CD4-positive, CD25-positive, alpha-beta regulatory T cell (primary cell): Measurements from ENCODE around the gene MYT1. TPM values are rescaled to one million over a fixed set of nuclear protein-coding genes. Genes with fewer than 3 reads are reported as not detected.

Source experiments
- ATAC-seq, 2 donors: fragments of 150-1000 bp; cut with Tn5 transposase; one replicate each; pipeline ENCODE4 v1.10.0; 2021; ENCODE audit warnings: low read depth in 2 of 2, moderate number of reproducible peaks in 2 of 2, moderate library complexity in 1 of 2
- DNase-seq, 3 donors: peaks; one replicate each; pipeline versions ENCODE4 v3.0.0 to v3.0.0-alpha.2; 2012 to 2022; ENCODE audit warnings: mixed read lengths in 1 of 3
- H3K27ac ChIP-seq: one replicate; pipeline ENCODE4 v1.7.0; 2013; ENCODE audit warnings: mild to moderate bottlenecking, low read length; ENCODE audit not compliant: insufficient read depth, poor library complexity, severe bottlenecking
- H3K27me3 ChIP-seq: one replicate; pipeline ENCODE4 v1.7.0; 2013; ENCODE audit warnings: low read length; ENCODE audit not compliant: control insufficient read depth, insufficient read depth
- H3K36me3 ChIP-seq: one replicate; pipeline ENCODE4 v1.7.0; 2013; ENCODE audit warnings: mild to moderate bottlenecking, low read length, moderate library complexity; ENCODE audit not compliant: control insufficient read depth, insufficient read depth
- H3K4me1 ChIP-seq: 2 replicates; pipeline ENCODE4 v1.7.0; 2013; ENCODE audit warnings: mild to moderate bottlenecking, low read length; ENCODE audit not compliant: insufficient read depth, control insufficient read depth, poor library complexity, severe bottlenecking
- H3K4me3 ChIP-seq: one replicate; pipeline ENCODE4 v1.7.0; 2013; ENCODE audit warnings: low read depth, mild to moderate bottlenecking, low read length, moderate library complexity
- H3K9me3 ChIP-seq, 2 experiments: 1 replicate in 1 of 2; 2 replicates in 1 of 2; pipeline ENCODE4 v1.7.0; 2013; ENCODE audit warnings: low read length in 2 of 2, mild to moderate bottlenecking in 1 of 2, moderate library complexity in 1 of 2; ENCODE audit not compliant: control insufficient read depth in 2 of 2
- H3K27ac Mint-ChIP-seq, 3 donors: one replicate each; pipeline ENCODE4 v1.8.0; 2020 to 2022; ENCODE audit warnings: mild to moderate bottlenecking in 3 of 3, mixed read lengths in 3 of 3, moderate library complexity in 2 of 3
- H3K27me3 Mint-ChIP-seq: one replicate; pipeline ENCODE4 v1.8.0; 2022; ENCODE audit warnings: mild to moderate bottlenecking, mixed read lengths
- H3K36me3 Mint-ChIP-seq: one replicate; pipeline ENCODE4 v1.8.0; 2020; ENCODE audit warnings: mixed read lengths
- H3K4me1 Mint-ChIP-seq, 4 donors: one replicate each; pipeline ENCODE4 v1.8.0; 2020 to 2022; ENCODE audit warnings: mixed read lengths in 4 of 4, mild to moderate bottlenecking in 1 of 4
- H3K4me3 Mint-ChIP-seq, 4 donors: one replicate each; pipeline ENCODE4 v1.8.0; 2020 to 2022; ENCODE audit warnings: mild to moderate bottlenecking in 4 of 4, mixed read lengths in 4 of 4, moderate library complexity in 3 of 4
- H3K9me3 Mint-ChIP-seq, 7 donors: one replicate each; pipeline ENCODE4 v1.8.0; 2020 to 2022; ENCODE audit warnings: mixed read lengths in 7 of 7, mild to moderate bottlenecking in 3 of 7, moderate library complexity in 2 of 7
- polyA plus RNA-seq, 4 donors: library from polyadenylated mRNA; unstranded; fragments of 300-500 nt; fragmentation: Illumina TruSeq; gene quantifications; one replicate each; pipeline ENCODE4 v1.2.3, GENCODE V29; 2021
- total RNA-seq: library from RNA; stranded (reverse); gene quantifications from one replicate; pipeline ENCODE4 v1.2.3, GENCODE V29; 2022

Gene MYT1
- total and polyA plus RNA-seq, 5 donors from 2014 or later: 0.14 TPM; not detected in 4

GRCh38 chr20:64196847-64197306 lies 32.6 kb downstream of the MYT1 start:
- Mint-ChIP-seq H3K36me3 (no peaks in the 10 kb centered on the region), H3K27me3 (peaks cover 16% of the 10 kb centered on the region), H3K27ac (no peak overlapping the region), H3K9me3 (no peaks in the 10 kb centered on the region), H3K4me3 (no peak overlapping the region), H3K4me1 (no peaks in the 10 kb centered on the region)
- Histone ChIP-seq H3K27ac (no peak overlapping the region), H3K4me1 (no peaks in the 10 kb centered on the region), H3K9me3 (no peaks in the 10 kb centered on the region), H3K4me3 (no peak overlapping the region), H3K36me3 (no peaks in the 10 kb centered on the region), H3K27me3 (peaks cover 2% of the 10 kb centered on the region)
- no peak for ATAC-seq
- DNase-seq: no peak

DNA sequence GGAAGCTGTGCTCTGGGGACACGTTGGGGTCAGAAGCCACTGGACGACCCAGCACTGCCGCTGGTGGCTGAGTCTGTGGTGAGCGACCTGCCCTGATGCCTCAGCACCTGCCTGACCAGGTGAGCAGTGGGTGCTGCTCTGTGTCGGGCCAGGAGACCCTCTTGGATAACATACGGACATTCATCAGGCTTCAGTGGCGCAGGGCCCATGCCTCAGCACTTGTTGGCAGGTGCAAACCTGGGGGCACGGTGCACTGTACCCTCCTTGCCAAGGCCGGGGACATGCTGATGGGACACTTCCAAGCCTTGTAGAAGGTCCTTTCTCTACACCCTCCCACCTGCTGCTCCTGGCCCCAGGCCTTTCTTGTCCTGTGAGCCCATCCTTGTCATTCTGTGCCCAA lies 34.1 kb downstream of the MYT1 start:
- Histone ChIP-seq H3K9me3 (no peaks in the 10 kb centered on the region), H3K27ac (no peak overlapping the region), H3K4me1 (no peaks in the 10 kb centered on the region), H3K36me3 (no peaks in the 10 kb centered on the region), H3K4me3 (no peak overlapping the region), H3K27me3 (no peaks in the 10 kb centered on the region)
- H3K4me3 Mint-ChIP-seq: no peak overlapping the region
- no peak for DNase-seq
- H3K36me3 Mint-ChIP-seq: no peaks in the 10 kb centered on the region
- no peak overlapping the region for H3K27ac Mint-ChIP-seq
- no peaks in the 10 kb centered on the region for H3K4me1 Mint-ChIP-seq
- ATAC-seq: no peak
- H3K9me3 Mint-ChIP-seq: no peaks in the 10 kb centered on the region
- H3K27me3 Mint-ChIP-seq: peaks cover 12% of the 10 kb centered on the region

GRCh38 chr20:64199395-64199794 lies 35.1 kb downstream of the MYT1 start:
- Histone ChIP-seq H3K27ac (no peak overlapping the region), H3K9me3 (no peaks in the 10 kb centered on the region), H3K4me1 (no peaks in the 10 kb centered on the region), H3K36me3 (no peaks in the 10 kb centered on the region), H3K27me3 (no peaks in the 10 kb centered on the region), H3K4me3 (no peak overlapping the region)
- Mint-ChIP-seq H3K36me3 (no peaks in the 10 kb centered on the region), H3K4me1 (no peaks in the 10 kb centered on the region), H3K9me3 (no peaks in the 10 kb centered on the region), H3K27me3 (peaks cover 8% of the 10 kb centered on the region), H3K27ac (no peak overlapping the region), H3K4me3 (no peak overlapping the region)
- DNase-seq (no peak), ATAC-seq (no peak)

DNA sequence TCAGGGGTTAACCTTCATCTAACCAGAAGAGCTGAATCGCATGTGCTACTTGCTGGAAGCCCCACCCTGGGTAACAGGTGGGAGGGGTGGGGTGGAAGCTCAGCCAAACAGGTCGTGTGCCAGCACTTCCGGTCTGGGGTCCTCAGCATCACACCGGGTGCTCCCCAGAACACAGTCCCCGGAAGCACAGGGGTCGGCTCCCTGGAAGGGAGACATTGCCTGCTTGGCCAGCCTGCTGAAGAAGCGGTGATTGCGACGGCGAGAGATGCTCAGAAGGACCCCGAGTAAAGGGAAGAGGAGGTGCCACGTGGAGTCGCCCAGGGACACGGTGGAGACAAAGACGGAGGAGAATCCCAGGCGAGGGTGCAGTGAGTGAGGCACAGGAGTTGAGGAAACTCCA lies 36.5 kb downstream of the MYT1 start:
- Histone ChIP-seq H3K4me3 (no peak overlapping the region), H3K9me3 (no peaks in the 10 kb centered on the region), H3K36me3 (no peaks in the 10 kb centered on the region), H3K4me1 (no peaks in the 10 kb centered on the region), H3K27me3 (no peaks in the 10 kb centered on the region), H3K27ac (no peak overlapping the region)
- H3K27me3 Mint-ChIP-seq: peaks cover 6% of the 10 kb centered on the region
- DNase-seq (no peak), ATAC-seq (no peak)
- no peaks in the 10 kb centered on the region for H3K36me3 Mint-ChIP-seq
- H3K27ac Mint-ChIP-seq: peak overlapping the region in 1 of 3 donors; percentile 92
- H3K9me3 Mint-ChIP-seq: no peaks in the 10 kb centered on the region
- no peak overlapping the region for H3K4me3 Mint-ChIP-seq
- H3K4me1 Mint-ChIP-seq: no peaks in the 10 kb centered on the region

DNA sequence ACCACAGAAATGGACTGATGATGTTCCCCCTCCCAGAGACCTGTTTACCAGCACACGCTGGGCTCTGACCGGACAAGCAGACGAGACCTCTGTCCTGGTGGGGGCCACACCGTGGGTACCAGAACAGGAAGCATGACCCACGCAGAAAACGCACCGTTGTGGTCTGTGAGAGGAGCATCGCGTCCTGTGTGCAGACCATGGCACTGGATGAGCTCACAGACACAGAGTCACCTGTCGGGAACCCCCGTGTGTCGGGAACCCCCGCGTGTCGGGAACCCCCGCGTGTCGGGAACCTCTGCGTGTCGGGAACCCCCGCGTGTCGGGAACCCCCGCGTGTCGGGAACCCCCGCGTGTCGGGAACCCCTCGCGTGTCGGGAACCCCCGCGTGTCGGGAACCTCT lies 37.4 kb downstream of the MYT1 start:
- no peak overlapping the region for H3K4me3 Mint-ChIP-seq
- no peak for DNase-seq
- Histone ChIP-seq H3K4me3 (no peak overlapping the region), H3K4me1 (no peaks in the 10 kb centered on the region), H3K36me3 (no peaks in the 10 kb centered on the region), H3K9me3 (no peaks in the 10 kb centered on the region), H3K27ac (no peak overlapping the region), H3K27me3 (no peaks in the 10 kb centered on the region)
- no peaks in the 10 kb centered on the region for H3K4me1 Mint-ChIP-seq
- H3K9me3 Mint-ChIP-seq: no peaks in the 10 kb centered on the region
- H3K27me3 Mint-ChIP-seq: peaks cover 6% of the 10 kb centered on the region
- no peak overlapping the region for H3K27ac Mint-ChIP-seq
- H3K36me3 Mint-ChIP-seq: no peaks in the 10 kb centered on the region
- no peak for ATAC-seq

GRCh38 chr20:64203037-64203777 lies 39.0 kb downstream of the MYT1 start:
- H3K27ac Mint-ChIP-seq: no peak overlapping the region

GRCh38 chr20:64205611-64206026 lies 41.4 kb downstream of the MYT1 start:
- Mint-ChIP-seq H3K9me3 (peaks cover 0 to 2% (median 0%) of the 10 kb centered on the region in 7 donors), H3K27me3 (peaks cover 5% of the 10 kb centered on the region), H3K27ac (no peak overlapping the region), H3K4me1 (peaks cover 0 to 3% (median 0%) of the 10 kb centered on the region in 4 donors), H3K4me3 (no peak overlapping the region), H3K36me3 (no peaks in the 10 kb centered on the region)
- DNase-seq: no peak
- ATAC-seq: no peak
- H3K4me3 ChIP-seq: no peak overlapping the region
- H3K4me1 ChIP-seq: no peaks in the 10 kb centered on the region
- H3K27me3 ChIP-seq: no peaks in the 10 kb centered on the region
- no peak overlapping the region for H3K27ac ChIP-seq
- no peaks in the 10 kb centered on the region for H3K9me3 ChIP-seq
- H3K36me3 ChIP-seq: no peaks in the 10 kb centered on the region

More at GRCh38 chr20:64203037-64203777, 39.0 kb downstream of the MYT1 start:
- H3K27me3 ChIP-seq: no peaks in the 10 kb centered on the region
- Mint-ChIP-seq H3K27me3 (peaks cover 6% of the 10 kb centered on the region), H3K4me3 (no peak overlapping the region), H3K9me3 (no peaks in the 10 kb centered on the region), H3K4me1 (peaks cover 0 to 3% (median 0%) of the 10 kb centered on the region in 4 donors), H3K36me3 (no peaks in the 10 kb centered on the region)
- no peak overlapping the region for H3K27ac ChIP-seq
- H3K4me3 ChIP-seq: no peak overlapping the region
- no peaks in the 10 kb centered on the region for H3K36me3 ChIP-seq
- DNase-seq: no peak
- no peak for ATAC-seq
- no peaks in the 10 kb centered on the region for H3K4me1 ChIP-seq
- no peaks in the 10 kb centered on the region for H3K9me3 ChIP-seq

GRCh38 chr20:64206614-64207013 lies 42.4 kb downstream of the MYT1 start:
- H3K4me3 Mint-ChIP-seq: no peak overlapping the region
- no peak for DNase-seq

More at GRCh38 chr20:64206614-64207013, 42.4 kb downstream of the MYT1 start:
- H3K36me3 ChIP-seq: no peaks in the 10 kb centered on the region
- Mint-ChIP-seq H3K36me3 (no peaks in the 10 kb centered on the region), H3K27me3 (no peaks in the 10 kb centered on the region), H3K9me3 (peaks cover 0 to 2% (median 0%) of the 10 kb centered on the region in 7 donors), H3K27ac (no peak overlapping the region), H3K4me1 (peaks cover 0 to 3% (median 0%) of the 10 kb centered on the region in 4 donors)
- no peaks in the 10 kb centered on the region for H3K9me3 ChIP-seq
- no peak overlapping the region for H3K4me3 ChIP-seq
- ATAC-seq: no peak
- H3K27me3 ChIP-seq: no peaks in the 10 kb centered on the region
- H3K27ac ChIP-seq: no peak overlapping the region
- H3K4me1 ChIP-seq: no peaks in the 10 kb centered on the region
